HepG2 (cell line): ENCODE results near the gene FKBP14. TPM values are rescaled to one million over a fixed set of nuclear protein-coding genes. Genes with fewer than 3 reads are reported as not detected.

ENCODE experiments used
- ELF4 ChIP-seq: sonication (generic); formaldehyde crosslinking; IDR thresholded peaks from 2 replicates; pipeline ENCODE4 v1.5.0; 2020; ENCODE audit warnings: missing genetic modification reagents, mild to moderate bottlenecking, moderate library complexity, borderline replicate concordance
- FLYWCH1 ChIP-seq: sonication (generic); formaldehyde crosslinking; IDR thresholded peaks from 2 replicates; pipeline ENCODE4 v1.8.1; 2023; ENCODE audit warnings: mild to moderate bottlenecking, missing genetic modification reagents
- JUND ChIP-seq: sonication (generic); formaldehyde crosslinking; IDR thresholded peaks from 2 replicates; pipeline ENCODE4 v1.8.0; 2022; ENCODE audit warnings: mild to moderate bottlenecking, missing genetic modification reagents
- MAZ ChIP-seq, 2 experiments: sonication (generic) in 1 of 2; formaldehyde crosslinking in 1 of 2; IDR thresholded peaks; 2 replicates each; pipeline versions ENCODE4 v1.5.0 to v1.6.1; 2012 to 2020; ENCODE audit warnings: low read depth in 2 of 2, mild to moderate bottlenecking in 2 of 2, borderline replicate concordance in 1 of 2, improper control_type of control experiment in 1 of 2, low read length in 1 of 2, missing genetic modification reagents in 1 of 2, moderate library complexity in 1 of 2
- MED1 ChIP-seq: sonication (generic); formaldehyde crosslinking; IDR thresholded peaks from 2 replicates; pipeline ENCODE4 v1.4.0; 2020; ENCODE audit warnings: missing genetic modification reagents
- POLR2G ChIP-seq: fragments of 200-400 bp; formaldehyde crosslinking; IDR thresholded peaks from 2 replicates; pipeline ENCODE4 v1.6.1; 2018; ENCODE audit warnings: mild to moderate bottlenecking, low read depth, low read length, moderate library complexity
- SMARCE1 ChIP-seq: fragments of 450-650 bp; IDR thresholded peaks from 2 replicates; pipeline ENCODE4 v1.6.1; 2017; ENCODE audit warnings: borderline replicate concordance
- SRSF1 ChIP-seq: fragments of 200-400 bp; formaldehyde crosslinking; optimal IDR thresholded peaks from 2 replicates; pipeline ENCODE3; 2017; ENCODE audit warnings: mild to moderate bottlenecking, low read depth, low read length, moderate library complexity
- YEATS4 ChIP-seq: sonication (generic); formaldehyde crosslinking; IDR thresholded peaks from 2 replicates; pipeline ENCODE4 v1.4.0; 2020; ENCODE audit warnings: missing genetic modification reagents, borderline replicate concordance
- ZKSCAN5 ChIP-seq: sonication (generic); formaldehyde crosslinking; IDR thresholded peaks from 2 replicates; pipeline ENCODE4 v1.5.1; 2020; ENCODE audit warnings: mild to moderate bottlenecking, missing genetic modification reagents
- ZNF256 ChIP-seq: sonication (generic); formaldehyde crosslinking; conservative IDR thresholded peaks from 2 replicates; pipeline ENCODE4 v1.4.0; 2020; ENCODE audit warnings: missing genetic modification reagents
- ZNF331 ChIP-seq: sonication (generic); formaldehyde crosslinking; IDR thresholded peaks from 2 replicates; pipeline ENCODE4 v1.4.0; 2020; ENCODE audit warnings: missing genetic modification reagents
- ZNF33A ChIP-seq: sonication (generic); formaldehyde crosslinking; IDR thresholded peaks from 2 replicates; pipeline ENCODE4 v1.5.1; 2020; ENCODE audit warnings: missing genetic modification reagents, mild to moderate bottlenecking, moderate library complexity, borderline replicate concordance
- ZNF460 ChIP-seq: sonication (generic); formaldehyde crosslinking; IDR thresholded peaks from 2 replicates; pipeline ENCODE4 v1.5.1; 2020; ENCODE audit warnings: missing genetic modification reagents, mild to moderate bottlenecking, borderline replicate concordance
- ZNF749 ChIP-seq: sonication (generic); formaldehyde crosslinking; IDR thresholded peaks from 2 replicates; pipeline ENCODE4 v1.8.0; 2022; ENCODE audit warnings: mild to moderate bottlenecking, missing genetic modification reagents, moderate library complexity, borderline replicate concordance
- ZSCAN20 ChIP-seq: sonication (generic); formaldehyde crosslinking; IDR thresholded peaks from 2 replicates; pipeline ENCODE4 v1.4.0; 2020; ENCODE audit warnings: missing genetic modification reagents, mild to moderate bottlenecking, borderline replicate concordance
- polyA plus RNA-seq, 8 experiments: library from polyadenylated mRNA; depleted of rRNA in 3 of 8; stranded (reverse) in 7 of 8; unstranded in 1 of 8; fragments of >200 nt; fragmentation: Illumina TruSeq in 4 of 8; extraction: Trizol in 4 of 8; gene quantifications; 2 replicates each; pipeline versions ENCODE4 v1.2.1 to v1.2.3, GENCODE V29; 2011 to 2016; ENCODE audit warnings: low read depth in 4 of 8, missing spikeins in 1 of 8, mixed read lengths in 1 of 8; ENCODE audit not compliant: insufficient read depth in 1 of 8
- total RNA-seq, 5 experiments: library from RNA; depleted of rRNA; stranded (reverse); fragments of >200 nt; fragmentation: Illumina TruSeq; extraction: Trizol; gene quantifications; 2 replicates each; pipeline ENCODE4 v1.2.3, GENCODE V29; 2016; ENCODE audit warnings: low read depth in 1 of 5
- TF ChIP-seq, protein P1 (sequence below): sonication (generic); formaldehyde crosslinking; IDR thresholded peaks from 2 replicates; pipeline ENCODE4 v1.5.0; 2020; ENCODE audit warnings: missing genetic modification reagents, mild to moderate bottlenecking, borderline replicate concordance
- TF ChIP-seq, protein P2 (sequence below): IDR thresholded peaks from 2 replicates; pipeline ENCODE4 v1.6.1; 2016; ENCODE audit warnings: control low read depth
- TF ChIP-seq, protein P3 (sequence below): sonication (generic); formaldehyde crosslinking; IDR thresholded peaks from 2 replicates; pipeline ENCODE4 v1.9.0; 2022; ENCODE audit warnings: missing genetic modification reagents, mild to moderate bottlenecking, borderline replicate concordance
- TF ChIP-seq, protein P4 (sequence below): sonication (generic); formaldehyde crosslinking; IDR thresholded peaks from 2 replicates; pipeline ENCODE4 v1.8.0; 2022; ENCODE audit warnings: mild to moderate bottlenecking, missing genetic modification reagents
- TF ChIP-seq, protein P5 (sequence below): sonication (generic); formaldehyde crosslinking; IDR thresholded peaks from 2 replicates; pipeline ENCODE4 v1.8.1; 2023; ENCODE audit warnings: mild to moderate bottlenecking, missing genetic modification reagents, borderline replicate concordance
- TF ChIP-seq, protein P6 (sequence below): sonication (generic); formaldehyde crosslinking; IDR thresholded peaks from 2 replicates; pipeline ENCODE4 v1.8.0; 2023; ENCODE audit warnings: mild to moderate bottlenecking, missing genetic modification reagents

FKBP14 gene
- total and polyA plus RNA-seq, 2 of the 13 experiments (the other 11 are each of a cell fraction or from before 2014, with no cell fraction given), result 20.0 to 32.3 TPM

DNA sequence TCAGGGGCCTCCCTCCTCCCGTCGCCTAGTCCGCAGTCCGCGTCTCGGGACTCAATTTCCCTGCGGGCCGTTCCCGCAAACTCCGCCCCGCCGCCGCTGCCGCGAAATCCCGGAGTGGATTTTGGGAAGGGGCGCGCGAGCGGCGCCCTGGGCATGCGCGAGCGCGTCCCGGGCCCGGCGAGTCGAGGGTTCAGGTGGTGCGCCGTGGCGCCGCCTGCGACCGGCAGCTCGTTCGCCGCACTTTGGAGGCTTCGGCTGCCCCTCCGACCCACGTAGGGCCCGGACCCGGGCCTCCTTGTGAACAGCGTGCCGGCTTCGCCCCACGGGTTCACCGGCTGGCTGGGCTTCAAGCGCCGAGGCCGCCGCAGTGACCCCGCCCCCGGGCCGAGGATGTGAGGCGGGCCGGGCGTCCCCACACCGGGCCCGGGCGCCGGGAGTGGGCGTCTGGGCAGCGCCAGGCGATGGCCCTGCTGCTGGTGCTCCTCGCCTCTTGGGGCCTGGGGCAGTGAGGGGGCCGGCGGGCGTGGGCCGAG, 1.8 kb upstream of the FKBP14 start, which contains the start of gene PLEKHA8 (continued):
- TF ChIP-seq, protein P1, sequence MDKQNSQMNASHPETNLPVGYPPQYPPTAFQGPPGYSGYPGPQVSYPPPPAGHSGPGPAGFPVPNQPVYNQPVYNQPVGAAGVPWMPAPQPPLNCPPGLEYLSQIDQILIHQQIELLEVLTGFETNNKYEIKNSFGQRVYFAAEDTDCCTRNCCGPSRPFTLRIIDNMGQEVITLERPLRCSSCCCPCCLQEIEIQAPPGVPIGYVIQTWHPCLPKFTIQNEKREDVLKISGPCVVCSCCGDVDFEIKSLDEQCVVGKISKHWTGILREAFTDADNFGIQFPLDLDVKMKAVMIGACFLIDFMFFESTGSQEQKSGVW, result no peak
- peak; percentile 80; the same call in 1 of the 2 replicates for TF ChIP-seq ZNF331 (CRISPR knock-in tag)
- TF ChIP-seq, protein P2, sequence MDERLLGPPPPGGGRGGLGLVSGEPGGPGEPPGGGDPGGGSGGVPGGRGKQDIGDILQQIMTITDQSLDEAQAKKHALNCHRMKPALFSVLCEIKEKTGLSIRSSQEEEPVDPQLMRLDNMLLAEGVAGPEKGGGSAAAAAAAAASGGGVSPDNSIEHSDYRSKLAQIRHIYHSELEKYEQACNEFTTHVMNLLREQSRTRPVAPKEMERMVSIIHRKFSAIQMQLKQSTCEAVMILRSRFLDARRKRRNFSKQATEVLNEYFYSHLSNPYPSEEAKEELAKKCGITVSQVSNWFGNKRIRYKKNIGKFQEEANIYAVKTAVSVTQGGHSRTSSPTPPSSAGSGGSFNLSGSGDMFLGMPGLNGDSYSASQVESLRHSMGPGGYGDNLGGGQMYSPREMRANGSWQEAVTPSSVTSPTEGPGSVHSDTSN (CRISPR knock-in tag), result no peak
- TF ChIP-seq, protein P3, sequence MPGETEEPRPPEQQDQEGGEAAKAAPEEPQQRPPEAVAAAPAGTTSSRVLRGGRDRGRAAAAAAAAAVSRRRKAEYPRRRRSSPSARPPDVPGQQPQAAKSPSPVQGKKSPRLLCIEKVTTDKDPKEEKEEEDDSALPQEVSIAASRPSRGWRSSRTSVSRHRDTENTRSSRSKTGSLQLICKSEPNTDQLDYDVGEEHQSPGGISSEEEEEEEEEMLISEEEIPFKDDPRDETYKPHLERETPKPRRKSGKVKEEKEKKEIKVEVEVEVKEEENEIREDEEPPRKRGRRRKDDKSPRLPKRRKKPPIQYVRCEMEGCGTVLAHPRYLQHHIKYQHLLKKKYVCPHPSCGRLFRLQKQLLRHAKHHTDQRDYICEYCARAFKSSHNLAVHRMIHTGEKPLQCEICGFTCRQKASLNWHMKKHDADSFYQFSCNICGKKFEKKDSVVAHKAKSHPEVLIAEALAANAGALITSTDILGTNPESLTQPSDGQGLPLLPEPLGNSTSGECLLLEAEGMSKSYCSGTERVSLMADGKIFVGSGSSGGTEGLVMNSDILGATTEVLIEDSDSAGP (CRISPR knock-in tag), result no peak; the same call in 1 of the 2 replicates
- peak; percentile 81 for TF ChIP-seq POLR2G
- 0 out of 2 replicates have a peak, but pooled peaks have one; percentile 20 for TF ChIP-seq YEATS4 (CRISPR knock-in tag)
- peak; percentile 90; the same call in 1 of the 2 replicates for TF ChIP-seq ZSCAN20
- TF ChIP-seq, protein P4, sequence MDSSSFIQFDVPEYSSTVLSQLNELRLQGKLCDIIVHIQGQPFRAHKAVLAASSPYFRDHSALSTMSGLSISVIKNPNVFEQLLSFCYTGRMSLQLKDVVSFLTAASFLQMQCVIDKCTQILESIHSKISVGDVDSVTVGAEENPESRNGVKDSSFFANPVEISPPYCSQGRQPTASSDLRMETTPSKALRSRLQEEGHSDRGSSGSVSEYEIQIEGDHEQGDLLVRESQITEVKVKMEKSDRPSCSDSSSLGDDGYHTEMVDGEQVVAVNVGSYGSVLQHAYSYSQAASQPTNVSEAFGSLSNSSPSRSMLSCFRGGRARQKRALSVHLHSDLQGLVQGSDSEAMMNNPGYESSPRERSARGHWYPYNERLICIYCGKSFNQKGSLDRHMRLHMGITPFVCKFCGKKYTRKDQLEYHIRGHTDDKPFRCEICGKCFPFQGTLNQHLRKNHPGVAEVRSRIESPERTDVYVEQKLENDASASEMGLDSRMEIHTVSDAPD (CRISPR knock-in tag), result no peak
- TF ChIP-seq ZKSCAN5, result no peak
- no peak; the same call in 1 of the 2 replicates for TF ChIP-seq ZNF460 (CRISPR knock-in tag)
- TF ChIP-seq ZNF256 (CRISPR knock-in tag), result no peak
- TF ChIP-seq SMARCE1, result no peak
- TF ChIP-seq, protein P5, sequence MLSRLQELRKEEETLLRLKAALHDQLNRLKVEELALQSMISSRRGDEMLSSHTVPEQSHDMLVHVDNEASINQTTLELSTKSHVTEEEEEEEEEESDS (CRISPR knock-in tag), result peak; percentile 14; the same call in 1 of the 2 replicates
- no peak for TF ChIP-seq FLYWCH1
- peak; percentile 73; the same call in 1 of the 2 replicates for TF ChIP-seq MAZ (IDR thresholded peaks at IDR 0.05; ENCODE audit: borderline replicate concordance, low read depth, low read length)
- TF ChIP-seq MAZ (CRISPR knock-in tag; IDR thresholded peaks at IDR 0.05; ENCODE audit: low read depth), result peak; percentile 17; the same call in 1 of the 2 replicates
- no peak; the same call in none of the 2 replicates for TF ChIP-seq ZNF749 (CRISPR knock-in tag)
- TF ChIP-seq JUND (CRISPR knock-in tag), result no peak
- no peak for TF ChIP-seq ELF4 (CRISPR knock-in tag)
- TF ChIP-seq ZNF33A (CRISPR knock-in tag), result no peak
- TF ChIP-seq, protein P6, sequence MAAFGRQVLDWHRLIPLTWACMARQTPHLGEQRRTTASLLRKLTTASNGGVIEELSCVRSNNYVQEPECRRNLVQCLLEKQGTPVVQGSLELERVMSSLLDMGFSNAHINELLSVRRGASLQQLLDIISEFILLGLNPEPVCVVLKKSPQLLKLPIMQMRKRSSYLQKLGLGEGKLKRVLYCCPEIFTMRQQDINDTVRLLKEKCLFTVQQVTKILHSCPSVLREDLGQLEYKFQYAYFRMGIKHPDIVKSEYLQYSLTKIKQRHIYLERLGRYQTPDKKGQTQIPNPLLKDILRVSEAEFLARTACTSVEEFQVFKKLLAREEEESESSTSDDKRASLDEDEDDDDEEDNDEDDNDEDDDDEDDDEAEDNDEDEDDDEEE (CRISPR knock-in tag), result no peak; the same call in 1 of the 2 replicates
- no peak for TF ChIP-seq SRSF1
- TF ChIP-seq MED1 (CRISPR knock-in tag), result peak; percentile 64
